Measurements from ENCODE around the gene NDST1.

NDST1 gene

DNA sequence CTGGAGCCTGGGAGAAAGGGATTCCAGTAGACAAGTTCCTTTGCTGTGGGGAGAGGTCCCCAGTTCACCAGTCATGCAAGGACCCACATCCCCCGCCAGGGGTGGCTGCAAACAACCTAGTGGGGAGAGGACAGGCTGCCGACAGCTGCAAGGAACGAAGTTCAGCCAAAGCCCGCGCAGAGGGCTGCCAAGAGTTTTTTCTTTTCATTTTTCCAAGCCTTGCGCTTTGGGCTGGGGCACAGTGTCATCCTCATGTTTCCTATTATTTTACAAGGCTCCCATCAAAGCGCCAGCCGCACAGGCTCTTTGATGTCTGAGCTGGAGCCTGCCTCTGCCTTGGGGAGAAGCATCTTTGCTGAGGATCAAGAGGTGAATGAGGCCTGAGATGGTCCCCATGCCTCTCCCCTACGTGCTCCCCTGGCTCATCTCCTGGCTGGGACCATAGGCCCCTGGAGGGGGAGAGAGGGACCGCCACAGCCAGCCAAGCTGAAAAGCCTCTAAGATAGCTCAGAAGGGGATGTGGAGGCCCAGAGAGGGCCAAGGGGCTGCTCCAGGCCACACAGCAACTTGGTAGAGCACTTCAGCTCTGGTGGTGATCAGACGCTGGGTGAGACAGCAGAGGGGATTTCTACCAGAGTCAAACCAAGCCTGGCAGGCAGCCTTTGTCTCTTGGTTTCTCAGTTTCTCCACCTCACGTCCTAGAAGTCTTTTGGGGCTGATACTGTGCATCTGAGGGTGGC is 82.1 kb downstream of the NDST1 start:
- POLR2A ChIA-PET, result no interaction called here
- TF ChIP-seq FOXM1 (IDR thresholded peaks at IDR 0.05; ENCODE audit: borderline replicate concordance) (no peak), ARNT (IDR thresholded peaks at IDR 0.05) (no peak), SUZ12 (IDR thresholded peaks at IDR 0.05) (no peak), SP1 (IDR thresholded peaks at IDR 0.05) (no peak), HDGF (IDR thresholded peaks at IDR 0.05; ENCODE audit: borderline replicate concordance) (no peak), ZNF384 (IDR thresholded peaks at IDR 0.05) (no peak), BHLHE40 (IDR thresholded peaks at IDR 0.05; ENCODE audit: borderline replicate concordance) (no peak), FOXA1 (IDR thresholded peaks at IDR 0.05) (no peak), FOXK2 (IDR thresholded peaks at IDR 0.05) (no peak), PKNOX1 (IDR thresholded peaks at IDR 0.05) (no peak), LEF1 (IDR thresholded peaks at IDR 0.05; ENCODE audit: borderline replicate concordance) (no peak), TARDBP (IDR thresholded peaks at IDR 0.05) (no peak), CTBP1 (IDR thresholded peaks at IDR 0.05; ENCODE audit: borderline replicate concordance) (no peak)
- DNase-seq (ENCODE audit: extremely low spot score), result no peak
- CTCF ChIA-PET, result interaction anchor here (1.2 kb wide), 1 partner anchor 110 kb away, joined by 4 read pairs; no protein-coding TSS in a partner anchor

GRCh38 chr5:150590979-150591695 is 83.2 kb downstream of the NDST1 start:
- no peak for TF ChIP-seq ZNF384 (IDR thresholded peaks at IDR 0.05)
- TF ChIP-seq FOXM1 (IDR thresholded peaks at IDR 0.05; ENCODE audit: borderline replicate concordance), result no peak
- no peak for TF ChIP-seq ELF4 (IDR thresholded peaks at IDR 0.05)
- no peak for TF ChIP-seq PKNOX1 (IDR thresholded peaks at IDR 0.05)
- no peak for TF ChIP-seq FOXA1 (IDR thresholded peaks at IDR 0.05)
- TF ChIP-seq NFRKB (IDR thresholded peaks at IDR 0.05), result no peak
- no peak for TF ChIP-seq FOXK2 (IDR thresholded peaks at IDR 0.05)
- no peak for TF ChIP-seq SP1 (IDR thresholded peaks at IDR 0.05)
- no peak for TF ChIP-seq SUZ12 (IDR thresholded peaks at IDR 0.05)
- TF ChIP-seq ARNT (IDR thresholded peaks at IDR 0.05), result no peak
- TF ChIP-seq L3MBTL2 (conservative IDR thresholded peaks at IDR 0.05), result no peak
- no peak for TF ChIP-seq BHLHE40 (IDR thresholded peaks at IDR 0.05; ENCODE audit: borderline replicate concordance)
- no peak for TF ChIP-seq LEF1 (IDR thresholded peaks at IDR 0.05; ENCODE audit: borderline replicate concordance)
- no peak for TF ChIP-seq HDGF (IDR thresholded peaks at IDR 0.05; ENCODE audit: borderline replicate concordance)
- no peak for TF ChIP-seq TARDBP (IDR thresholded peaks at IDR 0.05)
- no peak for TF ChIP-seq CTBP1 (IDR thresholded peaks at IDR 0.05; ENCODE audit: borderline replicate concordance)
- ChIA-PET POLR2A (no interaction called here), CTCF (no interaction called here)
- no peak for DNase-seq (ENCODE audit: extremely low spot score)

GRCh38 chr5:150593593-150593992 is 85.7 kb downstream of the NDST1 start:
- TF ChIP-seq FOXA1 (IDR thresholded peaks at IDR 0.05) (no peak), ELF4 (IDR thresholded peaks at IDR 0.05) (no peak), CTBP1 (IDR thresholded peaks at IDR 0.05; ENCODE audit: borderline replicate concordance) (no peak)
- DNase-seq (ENCODE audit: extremely low spot score), result no peak
- CTCF ChIA-PET, result no interaction called here
- POLR2A ChIA-PET, result no interaction called here

DNA sequence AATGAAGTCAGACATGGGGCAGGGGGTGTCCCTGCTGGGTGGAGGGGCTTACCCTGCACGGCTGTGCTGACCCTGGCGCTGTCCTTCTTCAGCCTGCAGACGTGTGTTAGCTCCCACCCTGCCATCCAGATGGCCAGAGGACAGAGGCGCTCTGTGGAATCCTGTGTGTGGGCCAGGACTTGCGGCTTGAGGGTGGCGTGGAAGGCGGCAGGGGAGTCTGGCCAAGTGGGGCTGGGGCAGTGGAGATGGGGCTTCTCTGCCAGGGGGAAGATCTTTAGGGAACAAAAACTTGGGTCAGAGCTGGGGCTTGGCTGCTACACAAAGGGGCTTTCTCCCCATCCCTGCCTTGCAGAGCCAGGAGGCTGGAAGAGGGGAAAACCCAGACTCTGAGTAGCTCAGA is 86.1 kb downstream of the NDST1 start:
- DNase-seq (ENCODE audit: extremely low spot score), result no peak
- TF ChIP-seq FOXM1 (IDR thresholded peaks at IDR 0.05; ENCODE audit: borderline replicate concordance), result no peak
- no peak for TF ChIP-seq LEF1 (IDR thresholded peaks at IDR 0.05; ENCODE audit: borderline replicate concordance)
- no peak for TF ChIP-seq ELF4 (IDR thresholded peaks at IDR 0.05)
- no peak for TF ChIP-seq L3MBTL2 (conservative IDR thresholded peaks at IDR 0.05)
- ChIA-PET POLR2A (no interaction called here), CTCF (no interaction called here)

GRCh38 chr5:150595466-150596031 is 87.6 kb downstream of the NDST1 start:
- DNase-seq (ENCODE audit: extremely low spot score), result no peak
- ChIA-PET CTCF (no interaction called here), POLR2A (no interaction called here)
- no peak for TF ChIP-seq HDGF (IDR thresholded peaks at IDR 0.05; ENCODE audit: borderline replicate concordance)
- no peak for TF ChIP-seq TARDBP (IDR thresholded peaks at IDR 0.05)
- TF ChIP-seq LEF1 (IDR thresholded peaks at IDR 0.05; ENCODE audit: borderline replicate concordance), result no peak
- no peak for TF ChIP-seq CTBP1 (IDR thresholded peaks at IDR 0.05; ENCODE audit: borderline replicate concordance)
- no peak for TF ChIP-seq PKNOX1 (IDR thresholded peaks at IDR 0.05)
- no peak for TF ChIP-seq SUZ12 (IDR thresholded peaks at IDR 0.05)
- no peak for TF ChIP-seq SP1 (IDR thresholded peaks at IDR 0.05)
- TF ChIP-seq L3MBTL2 (conservative IDR thresholded peaks at IDR 0.05), result no peak
- TF ChIP-seq FOXA1 (IDR thresholded peaks at IDR 0.05), result no peak
- no peak for TF ChIP-seq BHLHE40 (IDR thresholded peaks at IDR 0.05; ENCODE audit: borderline replicate concordance)
- no peak for TF ChIP-seq FOXM1 (IDR thresholded peaks at IDR 0.05; ENCODE audit: borderline replicate concordance)
- TF ChIP-seq ZNF384 (IDR thresholded peaks at IDR 0.05), result no peak
- no peak for TF ChIP-seq ELF4 (IDR thresholded peaks at IDR 0.05)
- TF ChIP-seq FOXK2 (IDR thresholded peaks at IDR 0.05), result no peak
- TF ChIP-seq NFRKB (IDR thresholded peaks at IDR 0.05), result no peak

GRCh38 chr5:150596313-150596712 is 88.4 kb downstream of the NDST1 start:
- ChIA-PET POLR2A (no interaction called here), CTCF (no interaction called here)
- DNase-seq (ENCODE audit: extremely low spot score), result no peak
- TF ChIP-seq PKNOX1 (IDR thresholded peaks at IDR 0.05) (no peak), ARNT (IDR thresholded peaks at IDR 0.05) (no peak), HDGF (IDR thresholded peaks at IDR 0.05; ENCODE audit: borderline replicate concordance) (no peak), SUZ12 (IDR thresholded peaks at IDR 0.05) (no peak), ZNF384 (IDR thresholded peaks at IDR 0.05) (no peak), L3MBTL2 (conservative IDR thresholded peaks at IDR 0.05) (no peak), CTBP1 (IDR thresholded peaks at IDR 0.05; ENCODE audit: borderline replicate concordance) (no peak), BHLHE40 (IDR thresholded peaks at IDR 0.05; ENCODE audit: borderline replicate concordance) (no peak), LEF1 (IDR thresholded peaks at IDR 0.05; ENCODE audit: borderline replicate concordance) (no peak), NFRKB (IDR thresholded peaks at IDR 0.05) (no peak), ELF4 (IDR thresholded peaks at IDR 0.05) (no peak), FOXK2 (IDR thresholded peaks at IDR 0.05) (no peak), TARDBP (IDR thresholded peaks at IDR 0.05) (no peak), SP1 (IDR thresholded peaks at IDR 0.05) (no peak), FOXA1 (IDR thresholded peaks at IDR 0.05) (no peak), FOXM1 (IDR thresholded peaks at IDR 0.05; ENCODE audit: borderline replicate concordance) (no peak)

Measured in HEK293T (cell line).